ENCODE measurements around the gene NRCAM.
"Not testable (repeated sequence)": the region's sequence is repeated elsewhere in the genome, so short reads cannot be mapped to it uniquely, and the experiment has no call there.

NRCAM gene

DNA sequence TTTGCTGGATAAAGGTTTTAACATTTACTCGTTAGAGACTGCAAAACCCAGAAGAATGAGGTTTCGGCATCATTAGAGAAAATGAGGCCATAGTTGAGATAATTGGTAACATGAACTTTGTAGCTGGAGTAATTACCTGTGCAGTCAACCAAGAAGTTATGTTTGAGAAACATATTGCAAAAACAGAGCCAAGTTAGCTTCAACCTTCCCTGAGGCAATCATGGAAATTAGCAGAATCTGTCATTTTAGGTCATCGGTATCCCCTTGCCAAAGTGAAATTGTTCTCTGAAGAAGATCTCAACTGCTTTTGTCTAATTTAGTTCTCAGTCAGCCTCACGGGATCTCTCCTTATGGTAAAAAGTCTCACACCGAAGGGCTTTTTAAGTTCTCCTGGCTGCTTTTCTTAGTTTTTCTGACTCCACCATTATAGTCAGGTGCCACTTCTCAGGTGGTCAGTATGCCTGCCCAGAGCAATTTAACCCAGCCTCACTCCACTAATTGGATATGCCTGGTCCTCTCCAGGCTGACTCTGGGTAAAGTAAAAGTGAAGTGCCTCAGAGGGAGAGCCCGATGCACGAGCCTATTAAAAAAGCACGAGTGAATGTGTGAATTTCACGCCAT, 52.5 kb downstream of the NRCAM start:
- ChIA-PET CTCF (interaction anchor here (0.6 kb wide), 1 partner anchor 13 kb away, joined by 3 read pairs; no protein-coding TSS in a partner anchor), POLR2A (no interaction called here)
- TF ChIP-seq ZNF384 (IDR thresholded peaks at IDR 0.05) (no peak), SP1 (IDR thresholded peaks at IDR 0.05) (no peak), FOXM1 (IDR thresholded peaks at IDR 0.05; ENCODE audit: borderline replicate concordance) (no peak), NFRKB (IDR thresholded peaks at IDR 0.05) (no peak), HDGF (IDR thresholded peaks at IDR 0.05; ENCODE audit: borderline replicate concordance) (no peak), ELF4 (IDR thresholded peaks at IDR 0.05) (no peak), CTBP1 (IDR thresholded peaks at IDR 0.05; ENCODE audit: borderline replicate concordance) (no peak), TARDBP (IDR thresholded peaks at IDR 0.05) (no peak), BHLHE40 (IDR thresholded peaks at IDR 0.05; ENCODE audit: borderline replicate concordance) (no peak), FOXA1 (IDR thresholded peaks at IDR 0.05) (no peak)
- TF ChIP-seq, protein P1, sequence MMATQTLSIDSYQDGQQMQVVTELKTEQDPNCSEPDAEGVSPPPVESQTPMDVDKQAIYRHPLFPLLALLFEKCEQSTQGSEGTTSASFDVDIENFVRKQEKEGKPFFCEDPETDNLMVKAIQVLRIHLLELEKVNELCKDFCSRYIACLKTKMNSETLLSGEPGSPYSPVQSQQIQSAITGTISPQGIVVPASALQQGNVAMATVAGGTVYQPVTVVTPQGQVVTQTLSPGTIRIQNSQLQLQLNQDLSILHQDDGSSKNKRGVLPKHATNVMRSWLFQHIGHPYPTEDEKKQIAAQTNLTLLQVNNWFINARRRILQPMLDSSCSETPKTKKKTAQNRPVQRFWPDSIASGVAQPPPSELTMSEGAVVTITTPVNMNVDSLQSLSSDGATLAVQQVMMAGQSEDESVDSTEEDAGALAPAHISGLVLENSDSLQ (IDR thresholded peaks at IDR 0.05), result no peak
- no peak for DNase-seq (ENCODE audit: extremely low spot score)

- ChIA-PET CTCF (no interaction called here), POLR2A (no interaction called here)
- no peak for TF ChIP-seq HDGF (IDR thresholded peaks at IDR 0.05; ENCODE audit: borderline replicate concordance)
- TF ChIP-seq LEF1 (IDR thresholded peaks at IDR 0.05; ENCODE audit: borderline replicate concordance), result no peak
- TF ChIP-seq ELF4 (IDR thresholded peaks at IDR 0.05), result no peak
- no peak for TF ChIP-seq NFRKB (IDR thresholded peaks at IDR 0.05)
- TF ChIP-seq ARNT (IDR thresholded peaks at IDR 0.05), result no peak
- no peak for TF ChIP-seq FOXA1 (IDR thresholded peaks at IDR 0.05)
- TF ChIP-seq, protein P1 (IDR thresholded peaks at IDR 0.05), result no peak
- TF ChIP-seq FOXM1 (IDR thresholded peaks at IDR 0.05; ENCODE audit: borderline replicate concordance), result no peak
- no peak for TF ChIP-seq FOXK2 (IDR thresholded peaks at IDR 0.05)
- no peak for TF ChIP-seq ZNF384 (IDR thresholded peaks at IDR 0.05)
- DNase-seq (ENCODE audit: extremely low spot score), result no peak
These were observed 53.4 kb downstream of the NRCAM start for GRCh38 chr7:108402865-108403264.

DNA sequence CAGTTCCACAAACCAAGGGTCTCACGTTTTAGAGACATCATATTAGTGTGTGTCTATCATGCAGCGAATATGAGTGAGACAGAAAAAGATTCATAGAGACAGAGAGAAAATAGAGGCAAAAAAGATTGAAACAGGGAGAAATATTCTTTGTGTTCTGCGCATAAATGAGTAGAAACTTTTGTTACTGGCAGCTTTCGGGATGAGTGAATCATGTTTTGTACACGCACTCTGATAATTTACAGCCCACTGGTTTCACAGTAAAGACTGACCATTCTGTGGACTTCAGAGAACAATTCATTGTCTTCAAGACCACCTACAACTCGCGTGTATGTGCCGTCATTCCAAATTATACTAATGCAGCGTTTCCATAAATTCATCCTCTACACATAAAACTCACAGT, 60.2 kb downstream of the NRCAM start:
- DNase-seq (ENCODE audit: extremely low spot score), result no peak
- TF ChIP-seq BHLHE40 (IDR thresholded peaks at IDR 0.05; ENCODE audit: borderline replicate concordance), result no peak
- TF ChIP-seq LEF1 (IDR thresholded peaks at IDR 0.05; ENCODE audit: borderline replicate concordance), result no peak
- no peak for TF ChIP-seq FOXK2 (IDR thresholded peaks at IDR 0.05)
- no peak for TF ChIP-seq ELF4 (IDR thresholded peaks at IDR 0.05)
- no peak for TF ChIP-seq TARDBP (IDR thresholded peaks at IDR 0.05)
- no peak for TF ChIP-seq FOXM1 (IDR thresholded peaks at IDR 0.05; ENCODE audit: borderline replicate concordance)
- TF ChIP-seq ARNT (IDR thresholded peaks at IDR 0.05), result no peak
- TF ChIP-seq L3MBTL2 (conservative IDR thresholded peaks at IDR 0.05), result no peak
- TF ChIP-seq SP1 (IDR thresholded peaks at IDR 0.05), result no peak
- TF ChIP-seq, protein P1 (IDR thresholded peaks at IDR 0.05), result no peak
- no peak for TF ChIP-seq SUZ12 (IDR thresholded peaks at IDR 0.05)
- ChIA-PET POLR2A (no interaction called here), CTCF (no interaction called here)

- TF ChIP-seq TARDBP (IDR thresholded peaks at IDR 0.05) (no peak), NFRKB (IDR thresholded peaks at IDR 0.05) (no peak), FOXM1 (IDR thresholded peaks at IDR 0.05; ENCODE audit: borderline replicate concordance) (no peak), HDGF (IDR thresholded peaks at IDR 0.05; ENCODE audit: borderline replicate concordance) (no peak), ZNF384 (IDR thresholded peaks at IDR 0.05) (no peak), L3MBTL2 (conservative IDR thresholded peaks at IDR 0.05) (no peak), LEF1 (IDR thresholded peaks at IDR 0.05; ENCODE audit: borderline replicate concordance) (no peak), CTBP1 (IDR thresholded peaks at IDR 0.05; ENCODE audit: borderline replicate concordance) (no peak), FOXK2 (IDR thresholded peaks at IDR 0.05) (no peak), SUZ12 (IDR thresholded peaks at IDR 0.05) (no peak), FOXA1 (IDR thresholded peaks at IDR 0.05) (no peak), SP1 (IDR thresholded peaks at IDR 0.05) (no peak), BHLHE40 (IDR thresholded peaks at IDR 0.05; ENCODE audit: borderline replicate concordance) (no peak), ARNT (IDR thresholded peaks at IDR 0.05) (no peak), ELF4 (IDR thresholded peaks at IDR 0.05) (no peak)
- TF ChIP-seq, protein P1 (IDR thresholded peaks at IDR 0.05), result no peak
- DNase-seq (ENCODE audit: extremely low spot score), result no peak
- CTCF ChIA-PET, result no interaction called here
- POLR2A ChIA-PET, result no interaction called here
These were observed 60.8 kb downstream of the NRCAM start for GRCh38 chr7:108395426-108395825.

DNA sequence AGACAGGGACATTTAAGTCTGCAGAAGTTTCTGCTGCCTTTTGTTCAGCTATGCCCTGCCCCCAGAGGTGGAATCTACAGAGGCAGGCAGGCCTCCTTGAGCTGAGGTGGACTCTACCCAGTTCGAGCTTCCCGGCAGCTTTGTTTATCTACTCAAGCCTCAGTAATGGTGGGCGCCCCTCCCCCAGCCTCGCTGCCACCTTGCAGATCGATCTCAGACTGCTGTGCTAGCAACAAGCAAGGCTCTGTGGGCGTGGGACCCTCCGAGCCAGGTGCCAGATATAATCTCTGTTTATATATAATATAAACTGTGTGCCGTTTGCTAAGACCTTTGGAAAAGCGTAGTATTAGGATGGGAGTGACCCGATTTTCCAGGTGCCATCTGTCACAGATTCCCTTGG, 63.1 kb downstream of the NRCAM start:
- DNase-seq (ENCODE audit: extremely low spot score); POLR2A ChIA-PET; CTCF ChIA-PET: not testable (repeated sequence)

- CTCF ChIA-PET; DNase-seq (ENCODE audit: extremely low spot score); POLR2A ChIA-PET: not testable (repeated sequence)
These were observed 68.5 kb downstream of the NRCAM start for GRCh38 chr7:108387686-108388085.
